GM23338 (cell line): ENCODE measurements around the gene GVQW3. TPM values are rescaled to one million over a fixed set of nuclear protein-coding genes. Genes with fewer than 3 reads are reported as not detected.

Source experiments
- ATAC-seq: fragments of 200-7000 bp; cut with Tn5 transposase; 3 replicates; pipeline ENCODE4 v1.9.1; 2020
- DNase-seq: peaks from one replicate; pipeline ENCODE4 v3.0.0-alpha.2; 2015; ENCODE audit warnings: low spot score
- H2AFZ ChIP-seq: fragments of 200-600 bp; sonication (generic); 2 replicates; pipeline ENCODE4 v1.8.0; 2016; ENCODE audit warnings: antibody characterized with exemption, mild to moderate bottlenecking, moderate library complexity
- H3F3A ChIP-seq: fragments of 200-600 bp; sonication (generic); replicated peaks from 2 replicates; pipeline ENCODE4 v1.8.0; 2017; ENCODE audit warnings: antibody characterized with exemption, mixed run types, low read depth
- H3K27ac ChIP-seq: fragments of 200-600 bp; sonication (generic); 2 replicates; pipeline ENCODE4 v1.6.1; 2016; ENCODE audit warnings: low read depth
- H3K27me3 ChIP-seq: fragments of 200-600 bp; sonication (generic); 2 replicates; pipeline ENCODE4 v1.8.0; 2016; ENCODE audit warnings: mild to moderate bottlenecking, mixed run types, moderate library complexity; ENCODE audit not compliant: insufficient read depth
- H3K36me3 ChIP-seq: fragments of 200-600 bp; sonication (generic); 2 replicates; pipeline ENCODE4 v1.8.0; 2016; ENCODE audit warnings: mild to moderate bottlenecking; ENCODE audit not compliant: insufficient read depth
- H3K4me1 ChIP-seq: fragments of 200-600 bp; sonication (generic); 2 replicates; pipeline ENCODE4 v1.8.0; 2016; ENCODE audit warnings: mild to moderate bottlenecking, moderate library complexity; ENCODE audit not compliant: insufficient read depth
- H3K4me2 ChIP-seq: fragments of 200-600 bp; sonication (generic); 2 replicates; pipeline ENCODE4 v1.7.1; 2017; ENCODE audit warnings: mixed run types
- H3K4me3 ChIP-seq: fragments of 200-600 bp; sonication (generic); 2 replicates; pipeline ENCODE4 v1.6.1; 2016; ENCODE audit warnings: mixed run types
- H3K79me2 ChIP-seq: fragments of 200-600 bp; sonication (generic); replicated peaks from 2 replicates; pipeline ENCODE4 v1.8.0; 2017; ENCODE audit warnings: mild to moderate bottlenecking; ENCODE audit not compliant: insufficient read depth
- H3K9me2 ChIP-seq: fragments of 200-600 bp; sonication (generic); 2 replicates; pipeline ENCODE4 v1.8.0; 2017; ENCODE audit not compliant: insufficient read depth
- H4K20me1 ChIP-seq: fragments of 200-600 bp; sonication (generic); replicated peaks from 2 replicates; pipeline ENCODE4 v1.8.0; 2017; ENCODE audit warnings: mild to moderate bottlenecking; ENCODE audit not compliant: insufficient read depth
- H3K27ac Mint-ChIP-seq: 2 replicates; pipeline ENCODE4 v1.8.0; 2020; ENCODE audit warnings: inconsistent platforms, mild to moderate bottlenecking, moderate library complexity, mixed read lengths
- H3K27me3 Mint-ChIP-seq: 3 replicates; pipeline ENCODE4 v1.8.0; 2022; ENCODE audit warnings: low read depth, mild to moderate bottlenecking, moderate library complexity, mixed read lengths, inconsistent platforms; ENCODE audit not compliant: insufficient read depth, poor library complexity
- H3K36me3 Mint-ChIP-seq: 3 replicates; pipeline ENCODE4 v1.8.0; 2021; ENCODE audit warnings: low read depth, mild to moderate bottlenecking, inconsistent platforms, moderate library complexity, mixed read lengths
- H3K4me1 Mint-ChIP-seq: 3 replicates; pipeline ENCODE4 v1.8.0; 2020; ENCODE audit warnings: mild to moderate bottlenecking, inconsistent platforms, mixed read lengths
- H3K4me3 Mint-ChIP-seq: 3 replicates; pipeline ENCODE4 v1.8.0; 2021; ENCODE audit warnings: moderate library complexity, mild to moderate bottlenecking, inconsistent platforms, mixed read lengths
- H3K9me3 Mint-ChIP-seq: 3 replicates; pipeline ENCODE4 v1.8.0; 2020; ENCODE audit warnings: moderate library complexity, mild to moderate bottlenecking, inconsistent platforms, mixed read lengths
- CREB1 ChIP-seq: fragments of 250-450 bp; sonication (Bioruptor Pico); IDR thresholded peaks from 2 replicates; pipeline ENCODE4 v1.5.0; 2020; ENCODE audit warnings: low read depth, mild to moderate bottlenecking, moderate library complexity
- EZH2 ChIP-seq: fragments of 200-600 bp; sonication (generic); IDR thresholded peaks from one replicate; pipeline ENCODE4 v1.8.0; 2017; ENCODE audit warnings: antibody characterized with exemption, mild to moderate bottlenecking, low read depth; ENCODE audit not compliant: unreplicated experiment
- EZH2phosphoT487 ChIP-seq: fragments of 200-600 bp; sonication (generic); IDR thresholded peaks from one replicate; pipeline ENCODE4 v1.8.1; 2018; ENCODE audit warnings: antibody characterized with exemption; ENCODE audit not compliant: unreplicated experiment
- JUNB ChIP-seq: IDR thresholded peaks from one replicate; pipeline ENCODE4 v1.6.1; 2016; ENCODE audit warnings: antibody characterized with exemption; ENCODE audit not compliant: unreplicated experiment
- NANOG ChIP-seq: IDR thresholded peaks from 2 replicates; pipeline ENCODE4 v1.6.1; 2016; ENCODE audit warnings: antibody characterized with exemption, borderline replicate concordance
- POLR2AphosphoS5 ChIP-seq: IDR thresholded peaks from 2 replicates; pipeline ENCODE4 v1.6.1; 2016; ENCODE audit warnings: antibody characterized with exemption, low read depth
- STAT1 ChIP-seq: IDR thresholded peaks from one replicate; pipeline ENCODE4 v1.6.1; 2016; ENCODE audit warnings: antibody characterized with exemption; ENCODE audit not compliant: unreplicated experiment
- ZNF114 ChIP-seq: fragments of 250-450 bp; sonication (Bioruptor Pico); IDR thresholded peaks from 2 replicates; pipeline ENCODE4 v1.5.0; 2020; ENCODE audit warnings: mild to moderate bottlenecking, moderate library complexity
- ZNF331 ChIP-seq: fragments of 250-450 bp; sonication (Bioruptor Pico); IDR thresholded peaks from 2 replicates; pipeline ENCODE4 v1.5.0; 2020; ENCODE audit warnings: low read depth, mild to moderate bottlenecking, moderate library complexity
- polyA plus RNA-seq: library from polyadenylated mRNA; unstranded; fragments of >200 nt; fragmentation: Nextera tagmentation; extraction: Ambion mirVana; gene quantifications from 2 replicates; pipeline ENCODE4 v1.2.1, GENCODE V29; 2016
- total RNA-seq: library from RNA; depleted of rRNA; stranded (reverse); fragments of >200 nt; shearing (Covaris generic); gene quantifications from 2 replicates; pipeline ENCODE4 v1.2.3, GENCODE V29; 2014
- TF ChIP-seq, protein P1 (sequence below): IDR thresholded peaks from 2 replicates; pipeline ENCODE4 v1.6.1; 2016; ENCODE audit warnings: antibody characterized with exemption
- TF ChIP-seq, protein P2 (sequence below): fragments of 250-450 bp; sonication (Bioruptor Pico); IDR thresholded peaks from 2 replicates; pipeline ENCODE4 v1.5.0; 2020; ENCODE audit warnings: mild to moderate bottlenecking, moderate library complexity
- TF ChIP-seq, protein P3 (sequence below), 2 experiments: fragments of 200-600 bp in 1 of 2; sonication (generic) in 1 of 2; conservative IDR thresholded peaks; 2 replicates each; pipeline versions ENCODE4 v1.5.1 to v1.6.1; 2016 to 2017; ENCODE audit warnings: antibody characterized with exemption in 2 of 2, low read depth in 2 of 2, mild to moderate bottlenecking in 2 of 2, moderate library complexity in 1 of 2
- TF ChIP-seq, protein P4 (sequence below): IDR thresholded peaks from one replicate; pipeline ENCODE4 v1.6.1; 2018; ENCODE audit warnings: antibody characterized with exemption; ENCODE audit not compliant: unreplicated experiment

Gene GVQW3
- total and polyA plus RNA-seq, 2 experiments from 2014 or later: 3.5 to 4.9 TPM

DNA sequence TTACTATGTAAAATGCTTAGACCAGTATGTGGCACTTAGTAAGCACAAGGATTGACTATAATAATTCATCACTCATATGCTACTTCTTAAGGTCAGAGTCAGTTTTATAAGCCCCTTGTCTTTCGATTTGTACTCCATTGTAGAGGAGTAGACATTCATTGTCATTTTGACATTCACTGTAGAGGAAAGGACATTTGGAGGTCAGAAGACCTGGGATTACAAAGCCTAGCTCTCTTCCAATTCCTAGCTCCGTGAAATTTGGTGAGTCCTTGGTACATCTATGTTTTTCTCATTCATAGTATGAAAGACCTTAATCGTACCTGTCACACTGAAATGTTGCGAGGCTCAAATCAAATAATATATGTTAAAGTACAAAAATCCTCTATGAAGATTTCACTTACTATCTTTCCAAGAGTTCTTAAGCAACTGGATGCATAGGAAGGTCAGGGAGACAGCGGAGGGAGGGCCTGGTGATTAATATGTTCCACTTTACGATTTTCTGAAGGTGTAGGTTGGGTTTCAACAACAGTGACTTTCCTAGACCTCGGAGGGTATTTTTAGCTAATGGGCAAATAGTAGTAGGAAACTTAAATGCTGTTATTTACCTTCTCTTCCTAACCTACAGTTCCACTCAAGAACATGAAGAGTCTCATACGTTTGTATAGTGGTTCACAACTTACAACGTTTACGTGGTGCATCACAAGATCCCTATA, 62.3 kb downstream of the GVQW3 start:
- H3K4me2 ChIP-seq: peak overlapping the region; percentile 86
- H3K9me2 ChIP-seq: no peaks in the 10 kb centered on the region
- peaks cover 25% of the 10 kb centered on the region for H3K36me3 Mint-ChIP-seq
- H3K4me3 ChIP-seq: peak overlapping the region; percentile 66
- H2AFZ ChIP-seq: no peak overlapping the region
- no peaks in the 10 kb centered on the region for H4K20me1 ChIP-seq
- peak overlapping the region; percentile 63; the same call in 1 of the 2 replicates for H3K27ac ChIP-seq
- peaks cover 9% of the 10 kb centered on the region for H3K27me3 Mint-ChIP-seq
- H3K4me3 Mint-ChIP-seq: peak overlapping the region; percentile 93
- ATAC-seq: no peak
- H3K36me3 ChIP-seq: no peaks in the 10 kb centered on the region
- TF ChIP-seq NANOG: no peak
- no peak for TF ChIP-seq EZH2phosphoT487
- TF ChIP-seq POLR2AphosphoS5: no peak
- TF ChIP-seq, protein P1, sequence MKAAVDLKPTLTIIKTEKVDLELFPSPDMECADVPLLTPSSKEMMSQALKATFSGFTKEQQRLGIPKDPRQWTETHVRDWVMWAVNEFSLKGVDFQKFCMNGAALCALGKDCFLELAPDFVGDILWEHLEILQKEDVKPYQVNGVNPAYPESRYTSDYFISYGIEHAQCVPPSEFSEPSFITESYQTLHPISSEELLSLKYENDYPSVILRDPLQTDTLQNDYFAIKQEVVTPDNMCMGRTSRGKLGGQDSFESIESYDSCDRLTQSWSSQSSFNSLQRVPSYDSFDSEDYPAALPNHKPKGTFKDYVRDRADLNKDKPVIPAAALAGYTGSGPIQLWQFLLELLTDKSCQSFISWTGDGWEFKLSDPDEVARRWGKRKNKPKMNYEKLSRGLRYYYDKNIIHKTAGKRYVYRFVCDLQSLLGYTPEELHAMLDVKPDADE: no peak
- no peak for TF ChIP-seq ZNF331 (CRISPR knock-in tag)
- TF ChIP-seq, protein P2, sequence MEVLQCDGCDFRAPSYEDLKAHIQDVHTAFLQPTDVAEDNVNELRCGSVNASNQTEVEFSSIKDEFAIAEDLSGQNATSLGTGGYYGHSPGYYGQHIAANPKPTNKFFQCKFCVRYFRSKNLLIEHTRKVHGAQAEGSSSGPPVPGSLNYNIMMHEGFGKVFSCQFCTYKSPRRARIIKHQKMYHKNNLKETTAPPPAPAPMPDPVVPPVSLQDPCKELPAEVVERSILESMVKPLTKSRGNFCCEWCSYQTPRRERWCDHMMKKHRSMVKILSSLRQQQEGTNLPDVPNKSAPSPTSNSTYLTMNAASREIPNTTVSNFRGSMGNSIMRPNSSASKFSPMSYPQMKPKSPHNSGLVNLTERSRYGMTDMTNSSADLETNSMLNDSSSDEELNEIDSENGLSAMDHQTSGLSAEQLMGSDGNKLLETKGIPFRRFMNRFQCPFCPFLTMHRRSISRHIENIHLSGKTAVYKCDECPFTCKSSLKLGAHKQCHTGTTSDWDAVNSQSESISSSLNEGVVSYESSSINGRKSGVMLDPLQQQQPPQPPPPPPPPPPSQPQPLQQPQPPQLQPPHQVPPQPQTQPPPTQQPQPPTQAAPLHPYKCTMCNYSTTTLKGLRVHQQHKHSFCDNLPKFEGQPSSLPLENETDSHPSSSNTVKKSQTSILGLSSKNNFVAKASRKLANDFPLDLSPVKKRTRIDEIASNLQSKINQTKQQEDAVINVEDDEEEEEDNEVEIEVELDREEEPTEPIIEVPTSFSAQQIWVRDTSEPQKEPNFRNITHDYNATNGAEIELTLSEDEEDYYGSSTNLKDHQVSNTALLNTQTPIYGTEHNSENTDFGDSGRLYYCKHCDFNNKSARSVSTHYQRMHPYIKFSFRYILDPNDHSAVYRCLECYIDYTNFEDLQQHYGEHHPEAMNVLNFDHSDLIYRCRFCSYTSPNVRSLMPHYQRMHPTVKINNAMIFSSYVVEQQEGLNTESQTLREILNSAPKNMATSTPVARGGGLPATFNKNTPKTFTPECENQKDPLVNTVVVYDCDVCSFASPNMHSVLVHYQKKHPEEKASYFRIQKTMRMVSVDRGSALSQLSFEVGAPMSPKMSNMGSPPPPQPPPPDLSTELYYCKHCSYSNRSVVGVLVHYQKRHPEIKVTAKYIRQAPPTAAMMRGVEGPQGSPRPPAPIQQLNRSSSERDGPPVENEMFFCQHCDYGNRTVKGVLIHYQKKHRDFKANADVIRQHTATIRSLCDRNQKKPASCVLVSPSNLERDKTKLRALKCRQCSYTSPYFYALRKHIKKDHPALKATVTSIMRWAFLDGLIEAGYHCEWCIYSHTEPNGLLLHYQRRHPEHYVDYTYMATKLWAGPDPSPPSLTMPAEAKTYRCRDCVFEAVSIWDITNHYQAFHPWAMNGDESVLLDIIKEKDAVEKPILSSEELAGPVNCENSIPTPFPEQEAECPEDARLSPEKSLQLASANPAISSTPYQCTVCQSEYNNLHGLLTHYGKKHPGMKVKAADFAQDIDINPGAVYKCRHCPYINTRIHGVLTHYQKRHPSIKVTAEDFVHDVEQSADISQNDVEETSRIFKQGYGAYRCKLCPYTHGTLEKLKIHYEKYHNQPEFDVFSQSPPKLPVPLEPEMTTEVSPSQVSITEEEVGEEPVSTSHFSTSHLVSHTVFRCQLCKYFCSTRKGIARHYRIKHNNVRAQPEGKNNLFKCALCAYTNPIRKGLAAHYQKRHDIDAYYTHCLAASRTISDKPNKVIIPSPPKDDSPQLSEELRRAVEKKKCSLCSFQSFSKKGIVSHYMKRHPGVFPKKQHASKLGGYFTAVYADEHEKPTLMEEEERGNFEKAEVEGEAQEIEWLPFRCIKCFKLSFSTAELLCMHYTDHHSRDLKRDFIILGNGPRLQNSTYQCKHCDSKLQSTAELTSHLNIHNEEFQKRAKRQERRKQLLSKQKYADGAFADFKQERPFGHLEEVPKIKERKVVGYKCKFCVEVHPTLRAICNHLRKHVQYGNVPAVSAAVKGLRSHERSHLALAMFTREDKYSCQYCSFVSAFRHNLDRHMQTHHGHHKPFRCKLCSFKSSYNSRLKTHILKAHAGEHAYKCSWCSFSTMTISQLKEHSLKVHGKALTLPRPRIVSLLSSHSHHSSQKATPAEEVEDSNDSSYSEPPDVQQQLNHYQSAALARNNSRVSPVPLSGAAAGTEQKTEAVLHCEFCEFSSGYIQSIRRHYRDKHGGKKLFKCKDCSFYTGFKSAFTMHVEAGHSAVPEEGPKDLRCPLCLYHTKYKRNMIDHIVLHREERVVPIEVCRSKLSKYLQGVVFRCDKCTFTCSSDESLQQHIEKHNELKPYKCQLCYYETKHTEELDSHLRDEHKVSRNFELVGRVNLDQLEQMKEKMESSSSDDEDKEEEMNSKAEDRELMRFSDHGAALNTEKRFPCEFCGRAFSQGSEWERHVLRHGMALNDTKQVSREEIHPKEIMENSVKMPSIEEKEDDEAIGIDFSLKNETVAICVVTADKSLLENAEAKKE: no peak
- TF ChIP-seq CREB1 (CRISPR knock-in tag): no peak
- no peak for TF ChIP-seq STAT1
- TF ChIP-seq, protein P3, sequence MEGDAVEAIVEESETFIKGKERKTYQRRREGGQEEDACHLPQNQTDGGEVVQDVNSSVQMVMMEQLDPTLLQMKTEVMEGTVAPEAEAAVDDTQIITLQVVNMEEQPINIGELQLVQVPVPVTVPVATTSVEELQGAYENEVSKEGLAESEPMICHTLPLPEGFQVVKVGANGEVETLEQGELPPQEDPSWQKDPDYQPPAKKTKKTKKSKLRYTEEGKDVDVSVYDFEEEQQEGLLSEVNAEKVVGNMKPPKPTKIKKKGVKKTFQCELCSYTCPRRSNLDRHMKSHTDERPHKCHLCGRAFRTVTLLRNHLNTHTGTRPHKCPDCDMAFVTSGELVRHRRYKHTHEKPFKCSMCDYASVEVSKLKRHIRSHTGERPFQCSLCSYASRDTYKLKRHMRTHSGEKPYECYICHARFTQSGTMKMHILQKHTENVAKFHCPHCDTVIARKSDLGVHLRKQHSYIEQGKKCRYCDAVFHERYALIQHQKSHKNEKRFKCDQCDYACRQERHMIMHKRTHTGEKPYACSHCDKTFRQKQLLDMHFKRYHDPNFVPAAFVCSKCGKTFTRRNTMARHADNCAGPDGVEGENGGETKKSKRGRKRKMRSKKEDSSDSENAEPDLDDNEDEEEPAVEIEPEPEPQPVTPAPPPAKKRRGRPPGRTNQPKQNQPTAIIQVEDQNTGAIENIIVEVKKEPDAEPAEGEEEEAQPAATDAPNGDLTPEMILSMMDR (conservative IDR thresholded peaks at IDR 0.05; ENCODE audit: low read depth in 2 of 2): no peak
- no peak for TF ChIP-seq EZH2
- no peak for TF ChIP-seq JUNB
- TF ChIP-seq ZNF114 (CRISPR knock-in tag): no peak
- TF ChIP-seq, protein P4, sequence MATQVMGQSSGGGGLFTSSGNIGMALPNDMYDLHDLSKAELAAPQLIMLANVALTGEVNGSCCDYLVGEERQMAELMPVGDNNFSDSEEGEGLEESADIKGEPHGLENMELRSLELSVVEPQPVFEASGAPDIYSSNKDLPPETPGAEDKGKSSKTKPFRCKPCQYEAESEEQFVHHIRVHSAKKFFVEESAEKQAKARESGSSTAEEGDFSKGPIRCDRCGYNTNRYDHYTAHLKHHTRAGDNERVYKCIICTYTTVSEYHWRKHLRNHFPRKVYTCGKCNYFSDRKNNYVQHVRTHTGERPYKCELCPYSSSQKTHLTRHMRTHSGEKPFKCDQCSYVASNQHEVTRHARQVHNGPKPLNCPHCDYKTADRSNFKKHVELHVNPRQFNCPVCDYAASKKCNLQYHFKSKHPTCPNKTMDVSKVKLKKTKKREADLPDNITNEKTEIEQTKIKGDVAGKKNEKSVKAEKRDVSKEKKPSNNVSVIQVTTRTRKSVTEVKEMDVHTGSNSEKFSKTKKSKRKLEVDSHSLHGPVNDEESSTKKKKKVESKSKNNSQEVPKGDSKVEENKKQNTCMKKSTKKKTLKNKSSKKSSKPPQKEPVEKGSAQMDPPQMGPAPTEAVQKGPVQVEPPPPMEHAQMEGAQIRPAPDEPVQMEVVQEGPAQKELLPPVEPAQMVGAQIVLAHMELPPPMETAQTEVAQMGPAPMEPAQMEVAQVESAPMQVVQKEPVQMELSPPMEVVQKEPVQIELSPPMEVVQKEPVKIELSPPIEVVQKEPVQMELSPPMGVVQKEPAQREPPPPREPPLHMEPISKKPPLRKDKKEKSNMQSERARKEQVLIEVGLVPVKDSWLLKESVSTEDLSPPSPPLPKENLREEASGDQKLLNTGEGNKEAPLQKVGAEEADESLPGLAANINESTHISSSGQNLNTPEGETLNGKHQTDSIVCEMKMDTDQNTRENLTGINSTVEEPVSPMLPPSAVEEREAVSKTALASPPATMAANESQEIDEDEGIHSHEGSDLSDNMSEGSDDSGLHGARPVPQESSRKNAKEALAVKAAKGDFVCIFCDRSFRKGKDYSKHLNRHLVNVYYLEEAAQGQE: no peak
- H3F3A ChIP-seq: no peaks in the 10 kb centered on the region
- no peak for DNase-seq
- H3K4me1 ChIP-seq: peaks cover 22% of the 10 kb centered on the region
- peaks cover 30% of the 10 kb centered on the region for H3K4me1 Mint-ChIP-seq
- no peaks in the 10 kb centered on the region for H3K27me3 ChIP-seq
- peak overlapping the region; percentile 100 for H3K27ac Mint-ChIP-seq
- H3K79me2 ChIP-seq: peaks cover 45% of the 10 kb centered on the region
- no peaks in the 10 kb centered on the region for H3K9me3 Mint-ChIP-seq
